Loucy (cell line): ENCODE measurements around the gene ST14.

ENCODE experiments used
- H2AFZ ChIP-seq: fragments of 200-600 bp; sonication (generic); 2 replicates; pipeline ENCODE4 v1.6.0; 2016; ENCODE audit warnings: antibody characterized with exemption, mild to moderate bottlenecking, low read length, moderate library complexity
- H3F3A ChIP-seq: fragments of 200-600 bp; 2 replicates; pipeline ENCODE4 v1.6.0; 2016; ENCODE audit warnings: antibody characterized with exemption, low read depth, mild to moderate bottlenecking
- H3K27me3 ChIP-seq: fragments of 200-600 bp; sonication (generic); 2 replicates; pipeline ENCODE4 v1.6.1; 2014; ENCODE audit warnings: low read length, mild to moderate bottlenecking; ENCODE audit not compliant: insufficient read depth, poor library complexity, severe bottlenecking
- H3K36me3 ChIP-seq: fragments of 200-600 bp; sonication (generic); 2 replicates; pipeline ENCODE4 v1.6.1; 2016; ENCODE audit warnings: low read length; ENCODE audit not compliant: insufficient read depth
- H3K4me1 ChIP-seq: fragments of 200-600 bp; sonication (generic); 2 replicates; pipeline ENCODE4 v1.5.1; 2014; ENCODE audit warnings: low read length, mild to moderate bottlenecking; ENCODE audit not compliant: insufficient read depth, poor library complexity, severe bottlenecking
- H3K4me2 ChIP-seq: fragments of 200-600 bp; sonication (generic); 2 replicates; pipeline ENCODE4 v1.6.0; 2014; ENCODE audit warnings: antibody characterized with exemption, low read length, low read depth, mild to moderate bottlenecking; ENCODE audit not compliant: poor library complexity, severe bottlenecking
- H3K4me3 ChIP-seq: fragments of 200-600 bp; sonication (generic); 2 replicates; pipeline ENCODE4 v1.5.1; 2014; ENCODE audit warnings: low read length, mild to moderate bottlenecking, mixed read lengths; ENCODE audit not compliant: poor library complexity, severe bottlenecking
- H3K79me2 ChIP-seq: fragments of 200-600 bp; sonication (generic); 2 replicates; pipeline ENCODE4 v1.6.1; 2014; ENCODE audit warnings: low read length; ENCODE audit not compliant: insufficient read depth
- H3K9ac ChIP-seq: fragments of 200-600 bp; sonication (generic); 2 replicates; pipeline ENCODE4 v1.6.0; 2014; ENCODE audit warnings: mild to moderate bottlenecking, low read depth, low read length, moderate library complexity; ENCODE audit not compliant: poor library complexity, severe bottlenecking
- H3K9me2 ChIP-seq: fragments of 200-600 bp; sonication (generic); replicated peaks from 2 replicates; pipeline ENCODE4 v1.6.1; 2016; ENCODE audit warnings: low read depth, low read length, mixed read lengths
- H3K9me3 ChIP-seq: fragments of 200-600 bp; sonication (generic); 2 replicates; pipeline ENCODE4 v1.6.1; 2014; ENCODE audit warnings: mild to moderate bottlenecking, antibody characterized with exemption, low read length, low read depth; ENCODE audit not compliant: insufficient read depth
- H4K20me1 ChIP-seq: fragments of 200-600 bp; sonication (generic); 2 replicates; pipeline ENCODE4 v1.6.0; 2014; ENCODE audit warnings: antibody characterized with exemption, low read length, mild to moderate bottlenecking; ENCODE audit not compliant: insufficient read depth, poor library complexity, severe bottlenecking
- EZH2phosphoT487 ChIP-seq: fragments of 200-600 bp; IDR thresholded peaks from 2 replicates; pipeline ENCODE4 v1.6.1; 2018; ENCODE audit warnings: antibody characterized with exemption, mild to moderate bottlenecking, moderate library complexity, borderline replicate concordance
- TF ChIP-seq, protein P1 (sequence below): fragments of 200-600 bp; sonication (generic); conservative IDR thresholded peaks from 2 replicates; pipeline ENCODE4 v1.5.1; 2014; ENCODE audit warnings: mild to moderate bottlenecking, antibody characterized with exemption, low read length

Gene ST14

GRCh38 chr11:130145311-130145812, 14.2 kb upstream of the ST14 start:
- Histone ChIP-seq H3K4me1 (peaks cover 17% of the 10 kb centered on the region), H3K9ac (no peak overlapping the region), H3K27me3 (no peaks in the 10 kb centered on the region), H3K9me2 (no peaks in the 10 kb centered on the region), H3K4me3 (no peak overlapping the region), H3K9me3 (no peaks in the 10 kb centered on the region), H3K79me2 (no peaks in the 10 kb centered on the region), H4K20me1 (no peaks in the 10 kb centered on the region), H2AFZ (no peak overlapping the region), H3K36me3 (peaks cover 43% of the 10 kb centered on the region; the same call in 1 of the 2 replicates), H3F3A (no peaks in the 10 kb centered on the region), H3K4me2 (no peak overlapping the region)
- TF ChIP-seq, protein P1, sequence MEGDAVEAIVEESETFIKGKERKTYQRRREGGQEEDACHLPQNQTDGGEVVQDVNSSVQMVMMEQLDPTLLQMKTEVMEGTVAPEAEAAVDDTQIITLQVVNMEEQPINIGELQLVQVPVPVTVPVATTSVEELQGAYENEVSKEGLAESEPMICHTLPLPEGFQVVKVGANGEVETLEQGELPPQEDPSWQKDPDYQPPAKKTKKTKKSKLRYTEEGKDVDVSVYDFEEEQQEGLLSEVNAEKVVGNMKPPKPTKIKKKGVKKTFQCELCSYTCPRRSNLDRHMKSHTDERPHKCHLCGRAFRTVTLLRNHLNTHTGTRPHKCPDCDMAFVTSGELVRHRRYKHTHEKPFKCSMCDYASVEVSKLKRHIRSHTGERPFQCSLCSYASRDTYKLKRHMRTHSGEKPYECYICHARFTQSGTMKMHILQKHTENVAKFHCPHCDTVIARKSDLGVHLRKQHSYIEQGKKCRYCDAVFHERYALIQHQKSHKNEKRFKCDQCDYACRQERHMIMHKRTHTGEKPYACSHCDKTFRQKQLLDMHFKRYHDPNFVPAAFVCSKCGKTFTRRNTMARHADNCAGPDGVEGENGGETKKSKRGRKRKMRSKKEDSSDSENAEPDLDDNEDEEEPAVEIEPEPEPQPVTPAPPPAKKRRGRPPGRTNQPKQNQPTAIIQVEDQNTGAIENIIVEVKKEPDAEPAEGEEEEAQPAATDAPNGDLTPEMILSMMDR, result no peak
- TF ChIP-seq EZH2phosphoT487, result no peak

- peaks cover 17% of the 10 kb centered on the region for H3K4me1 ChIP-seq
- TF ChIP-seq, protein P1, result 0 out of 2 replicates have a peak, but pooled peaks have one; percentile 19
- no peak for TF ChIP-seq EZH2phosphoT487
- no peaks in the 10 kb centered on the region for H3K27me3 ChIP-seq
- peaks cover 41% of the 10 kb centered on the region; the same call in 1 of the 2 replicates for H3K36me3 ChIP-seq
- H4K20me1 ChIP-seq, result no peaks in the 10 kb centered on the region
- no peaks in the 10 kb centered on the region for H3K9me3 ChIP-seq
- no peaks in the 10 kb centered on the region for H3K79me2 ChIP-seq
- no peaks in the 10 kb centered on the region for H3K9me2 ChIP-seq
- no peak overlapping the region for H2AFZ ChIP-seq
- H3F3A ChIP-seq, result no peaks in the 10 kb centered on the region
- H3K4me3 ChIP-seq, result peak overlapping the region; percentile 3
- peak overlapping the region; percentile 41 for H3K4me2 ChIP-seq
- H3K9ac ChIP-seq, result no peak overlapping the region
Observed at GRCh38 chr11:130145975-130146776, 13.4 kb upstream of the ST14 start.

- peaks cover 35% of the 10 kb centered on the region; the same call in 1 of the 2 replicates for H3K36me3 ChIP-seq
Observed at GRCh38 chr11:130146796-130147195, 12.8 kb upstream of the ST14 start.

More at GRCh38 chr11:130146796-130147195, 12.8 kb upstream of the ST14 start:
- H3K9me3 ChIP-seq, result no peaks in the 10 kb centered on the region
- peak overlapping the region; percentile 41 for H3K4me2 ChIP-seq
- peak overlapping the region; percentile 3 for H3K4me3 ChIP-seq
- no peaks in the 10 kb centered on the region for H4K20me1 ChIP-seq
- no peak overlapping the region for H2AFZ ChIP-seq
- no peaks in the 10 kb centered on the region for H3K9me2 ChIP-seq
- no peaks in the 10 kb centered on the region for H3F3A ChIP-seq
- H3K79me2 ChIP-seq, result no peaks in the 10 kb centered on the region
- peaks cover 17% of the 10 kb centered on the region for H3K4me1 ChIP-seq
- no peak overlapping the region for H3K9ac ChIP-seq
- TF ChIP-seq EZH2phosphoT487, result no peak
- TF ChIP-seq, protein P1, result no peak
- H3K27me3 ChIP-seq, result no peaks in the 10 kb centered on the region
